HG03139 (cell line): ENCODE data around the gene HPDL.
A peak's percentile ranks its signal among the peaks of the same experiment; 100 is the strongest.
"Not testable (repeated sequence)": the region's sequence is repeated elsewhere in the genome, so short reads cannot be mapped to it uniquely, and the experiment has no call there.

Experiments
- ATAC-seq: cut with Tn5 transposase; IDR thresholded peaks from one replicate; pipeline ENCODE4 v1.9.1; 2021; ENCODE audit not compliant: unreplicated experiment

Gene HPDL

DNA sequence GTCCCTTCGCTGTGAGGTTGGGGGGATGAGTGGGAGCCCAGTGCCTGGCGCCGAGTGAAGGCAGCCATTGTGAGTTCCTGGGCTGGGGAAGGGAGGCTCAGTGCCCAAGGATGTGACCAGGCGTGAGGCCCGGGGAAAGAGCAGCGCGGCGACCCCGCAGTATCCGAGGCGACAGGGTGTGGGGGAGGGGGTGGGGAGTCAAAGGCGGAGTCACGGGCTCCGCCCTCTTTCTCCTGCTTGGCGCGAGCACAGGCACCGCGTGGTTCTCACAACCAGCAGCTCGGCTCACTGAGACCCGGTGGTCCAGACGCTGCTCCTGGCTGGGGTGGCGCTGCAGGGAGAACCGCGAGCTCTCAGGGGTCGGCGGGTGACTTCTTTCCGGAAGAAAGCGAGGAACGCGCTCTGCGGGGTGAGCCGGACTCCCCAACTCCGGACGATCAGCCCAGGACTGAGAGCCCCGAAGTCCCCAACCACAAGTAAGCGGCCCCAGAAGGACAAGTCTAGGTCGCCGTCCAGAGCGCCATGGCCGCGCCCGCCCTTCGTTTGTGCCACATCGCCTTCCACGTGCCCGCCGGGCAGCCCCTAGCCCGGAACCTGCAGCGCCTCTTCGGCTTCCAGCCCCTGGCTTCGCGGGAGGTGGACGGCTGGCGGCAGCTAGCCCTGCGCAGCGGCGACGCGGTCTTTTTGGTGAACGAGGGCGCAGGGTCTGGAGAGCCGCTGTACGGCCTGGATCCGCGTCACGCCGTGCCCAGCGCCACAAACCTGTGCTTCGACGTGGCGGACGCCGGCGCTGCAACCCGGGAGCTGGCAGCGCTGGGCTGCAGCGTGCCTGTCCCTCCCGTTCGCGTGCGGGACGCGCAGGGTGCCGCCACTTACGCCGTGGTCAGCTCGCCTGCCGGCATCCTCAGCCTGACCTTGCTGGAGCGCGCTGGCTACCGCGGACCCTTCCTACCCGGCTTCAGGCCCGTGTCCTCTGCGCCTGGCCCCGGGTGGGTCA lies at the start of gene HPDL:
HPDL (plus strand) TSS at position 269 of the 997 bp plus-strand sequence; CDS start at position 523, 254 bp downstream.
- ATAC-seq = peak; percentile 51

DNA sequence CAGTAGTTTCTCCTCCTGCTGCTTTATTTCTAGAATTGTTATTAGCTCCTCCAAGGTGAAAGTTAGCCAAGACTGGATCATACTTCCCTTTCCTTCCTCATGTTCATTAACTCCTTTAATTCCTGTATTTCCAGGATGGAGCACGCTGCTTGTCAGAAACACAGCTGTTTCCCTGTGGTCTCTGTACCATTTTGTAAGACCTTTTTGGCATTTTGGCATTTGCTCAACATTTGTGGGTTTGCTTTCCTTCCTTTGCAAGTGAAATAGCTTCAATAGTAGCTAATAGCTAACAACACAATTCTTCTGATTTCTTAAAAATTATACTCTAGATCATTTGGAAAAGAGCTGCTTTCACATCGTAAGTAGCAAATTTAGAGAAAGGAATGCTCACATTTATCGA lies 44.3 kb upstream of the HPDL start:
- ATAC-seq = no peak

GRCh38 chr1:45284858-45285257 lies 41.8 kb upstream of the HPDL start:
- not testable (repeated sequence) for ATAC-seq

DNA sequence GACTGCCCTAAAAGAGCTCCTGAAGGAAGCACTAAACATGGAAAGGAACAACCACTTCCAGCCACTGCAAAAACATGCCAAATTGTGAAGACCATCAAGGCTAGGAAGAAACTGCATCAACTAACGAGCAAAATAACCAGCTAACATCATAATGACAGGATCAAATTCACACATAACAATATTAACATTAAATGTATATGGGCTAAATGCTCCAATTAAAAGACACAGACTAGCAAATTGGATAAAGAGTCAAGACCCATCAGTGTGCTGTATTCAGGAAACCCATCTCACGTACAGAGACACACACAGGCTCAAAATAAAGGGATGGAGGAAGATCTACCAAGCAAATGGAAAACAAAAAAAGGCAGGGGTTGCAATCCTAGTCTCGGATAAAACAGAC lies 40.2 kb upstream of the HPDL start:
- not testable (repeated sequence) for ATAC-seq

DNA sequence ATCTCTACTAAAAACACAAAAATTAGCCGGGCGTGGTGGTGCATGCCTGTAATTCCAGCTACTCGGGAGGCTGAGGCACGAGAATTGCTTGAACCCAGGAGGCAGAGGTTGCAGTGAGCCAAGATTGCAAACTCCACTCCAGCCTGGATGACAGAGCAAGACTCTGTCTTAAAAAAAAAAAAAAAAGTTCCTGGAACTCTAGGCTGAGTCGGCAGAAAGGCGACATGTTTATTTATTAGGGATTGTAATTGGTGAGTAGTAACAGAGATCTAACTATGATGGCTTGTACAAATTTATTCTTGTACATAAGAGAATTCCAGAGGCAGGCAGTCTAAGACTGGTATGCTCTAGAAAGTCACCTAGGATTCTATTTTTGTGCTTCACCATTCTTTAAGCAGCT lies 35.7 kb upstream of the HPDL start:
- ATAC-seq = not testable (repeated sequence)

- no peak for ATAC-seq
These were observed 35.0 kb upstream of the HPDL start for GRCh38 chr1:45291716-45292115.

GRCh38 chr1:45297666-45298356 lies 28.9 kb upstream of the HPDL start:
- ATAC-seq = no peak

GRCh38 chr1:45299296-45299695 lies 27.4 kb upstream of the HPDL start:
- no peak for ATAC-seq

DNA sequence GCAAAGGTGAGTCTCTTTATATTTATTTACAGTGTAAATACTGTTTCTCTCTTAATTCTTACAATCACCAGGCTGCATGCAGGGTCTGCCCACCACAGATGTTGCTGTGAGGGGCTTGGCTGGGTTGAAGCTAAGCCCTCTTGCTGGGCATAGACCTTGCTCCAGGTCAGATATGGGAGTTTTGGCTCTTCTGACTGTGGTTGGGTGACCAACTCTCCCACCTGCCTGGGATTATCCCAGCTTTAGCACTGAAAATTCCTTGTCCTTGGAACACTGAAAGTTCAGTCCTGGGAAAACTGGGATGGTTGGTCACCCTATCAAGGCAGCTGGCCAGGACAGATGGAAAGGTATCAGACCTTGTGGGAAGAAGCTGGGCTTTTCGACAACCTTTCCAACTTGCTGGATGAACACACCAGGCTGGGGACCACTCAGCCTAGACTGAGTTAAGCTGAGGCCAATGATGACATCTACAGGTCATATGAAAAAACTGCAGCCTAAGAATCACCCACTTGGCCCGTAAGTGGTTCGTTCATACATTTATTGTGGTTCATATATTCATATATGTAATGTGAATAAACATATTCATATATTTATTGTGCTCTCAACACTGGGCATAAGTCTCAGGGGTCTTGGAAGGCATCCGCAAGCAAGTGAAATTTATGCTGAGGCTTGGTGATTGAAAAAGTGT lies 26.6 kb upstream of the HPDL start:
- ATAC-seq = no peak

DNA sequence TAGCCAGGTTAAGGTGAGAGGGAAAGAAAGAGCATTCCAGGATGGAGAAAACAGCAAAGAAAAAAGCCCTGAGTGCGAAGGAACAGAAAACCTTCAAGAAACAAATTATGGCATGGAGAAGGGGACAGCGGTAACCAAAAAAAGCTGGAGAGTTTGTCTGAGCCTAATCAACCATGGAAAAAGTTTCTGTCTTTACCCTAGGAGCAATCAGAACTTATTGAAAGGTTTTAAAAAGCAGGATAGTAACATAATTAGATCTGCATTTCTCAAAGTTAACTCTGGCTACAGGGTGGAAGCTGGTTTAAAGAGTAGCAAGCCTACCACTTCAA lies 26.1 kb upstream of the HPDL start:
- ATAC-seq = no peak

- ATAC-seq = no peak
These were observed 24.1 kb upstream of the HPDL start for GRCh38 chr1:45302505-45303150.

DNA sequence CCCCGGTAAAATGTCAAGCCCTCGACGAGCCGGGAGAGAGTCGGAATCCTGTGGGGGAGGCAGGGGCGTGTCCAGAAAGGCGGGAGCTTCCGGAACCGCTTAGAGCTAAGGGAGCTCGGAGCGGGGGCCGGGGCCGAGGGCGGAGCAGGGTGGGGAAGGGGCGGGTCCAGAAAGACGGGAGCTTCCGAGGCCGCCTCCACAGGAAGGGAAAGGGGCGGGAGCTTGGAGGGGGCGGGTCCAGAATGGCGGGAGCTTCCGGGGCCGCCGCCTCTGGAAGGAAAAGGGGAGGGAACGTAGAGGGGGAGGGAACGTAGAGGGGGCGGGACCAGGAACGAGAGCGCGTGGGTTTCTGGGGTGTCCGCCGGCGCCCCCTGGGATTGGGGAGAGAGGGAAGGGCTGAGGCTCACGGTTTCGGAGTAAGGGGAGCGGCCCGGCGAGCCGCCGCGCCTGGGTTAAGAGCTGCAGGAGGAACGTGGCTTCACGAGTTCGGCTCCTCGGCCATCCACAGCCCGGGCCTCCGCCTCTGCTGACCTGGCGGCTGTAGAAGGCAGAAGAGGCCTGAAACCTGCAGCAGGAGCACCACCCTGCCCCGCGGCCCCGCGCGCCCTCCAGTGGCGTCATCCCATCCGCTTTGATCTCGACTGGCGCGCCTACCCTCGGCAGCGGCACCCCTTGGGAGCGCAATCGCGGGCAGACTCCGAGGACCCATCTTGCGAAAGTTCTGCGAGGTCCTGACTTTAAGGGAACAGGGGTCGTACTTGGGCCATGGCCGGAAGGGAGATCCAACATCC lies 23.0 kb upstream of the HPDL start:
- ATAC-seq = peak; percentile 62

GRCh38 chr1:45304311-45305081 lies 22.2 kb upstream of the HPDL start:
- ATAC-seq = no peak

GRCh38 chr1:45305231-45305630 lies 21.5 kb upstream of the HPDL start:
- no peak for ATAC-seq

DNA sequence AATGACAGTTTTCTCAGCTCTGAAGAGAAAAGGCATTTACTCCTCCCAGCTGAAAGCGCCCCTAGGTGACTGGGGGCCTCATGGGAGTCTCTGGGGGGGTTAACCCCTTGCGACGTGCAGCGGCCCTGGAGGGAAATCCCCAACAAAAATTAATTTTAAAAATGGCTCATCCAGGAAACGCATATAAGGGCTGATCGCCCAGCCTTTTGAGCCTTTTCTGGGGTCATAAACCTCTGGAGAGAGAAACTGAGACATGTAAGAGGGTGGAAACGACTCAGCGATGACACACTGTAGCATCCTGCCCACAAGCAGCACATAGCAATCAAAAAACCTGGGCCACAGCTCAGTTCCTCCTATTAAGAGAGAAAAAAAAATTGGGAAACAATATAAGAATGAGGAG lies 20.4 kb upstream of the HPDL start:
- no peak for ATAC-seq

DNA sequence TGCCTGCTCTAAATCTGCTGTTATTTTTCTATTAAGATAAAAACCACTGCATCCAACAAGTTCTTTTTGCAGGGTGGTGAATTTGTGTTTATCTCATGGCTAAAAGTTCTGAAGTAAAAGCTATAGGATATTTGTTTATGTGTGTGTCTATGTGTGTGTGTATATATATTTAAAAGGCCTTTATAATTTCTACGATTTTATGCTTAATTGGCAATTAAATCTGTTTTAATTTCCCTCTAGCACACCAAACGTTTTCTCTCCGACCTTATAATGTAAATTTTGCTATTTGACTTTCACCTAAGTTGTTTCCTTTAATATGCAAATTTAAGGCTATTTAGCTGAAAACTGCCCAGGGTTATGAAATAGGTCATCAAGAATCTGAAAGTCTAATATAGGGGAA lies 19.8 kb upstream of the HPDL start:
- no peak for ATAC-seq

DNA sequence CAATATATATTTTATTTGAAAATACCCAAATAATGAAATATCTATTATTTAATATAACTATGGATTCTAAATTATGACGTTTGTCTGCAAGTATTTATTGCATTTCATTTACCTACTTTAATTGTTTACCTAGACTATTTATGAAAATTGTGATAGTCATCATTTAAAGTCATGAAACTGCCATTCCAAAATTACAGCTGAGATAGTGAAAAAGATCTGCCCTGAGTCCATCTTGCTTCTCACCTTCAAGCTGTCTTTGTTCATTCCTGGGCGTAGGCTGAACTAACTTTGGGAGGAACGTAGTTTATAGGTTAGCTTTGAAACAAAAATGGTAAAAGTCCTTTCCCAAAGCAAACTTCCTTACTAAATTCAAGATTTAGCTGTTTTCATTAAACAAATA lies 12.4 kb upstream of the HPDL start:
- no peak for ATAC-seq

- no peak for ATAC-seq
These were observed 9.5 kb upstream of the HPDL start for GRCh38 chr1:45317166-45317565.

- ATAC-seq = no peak
These were observed 6.9 kb upstream of the HPDL start for GRCh38 chr1:45319761-45320160.

GRCh38 chr1:45321444-45321843 lies 5.3 kb upstream of the HPDL start:
- no peak for ATAC-seq
